ENCODE results near the gene TP53TG5. TPM values are rescaled to one million over a fixed set of nuclear protein-coding genes. Genes with fewer than 3 reads are reported as not detected.

The TP53TG5 gene
- total RNA-seq, 3 donors from 2014 or later (not counting 1 experiment from before 2014, with no cell fraction given): 0.14 TPM; not detected in 2

GRCh38 chr20:45413479-45413878 lies 35.4 kb upstream of the TP53TG5 start:
- H3K36me3 Mint-ChIP-seq: no peaks in the 10 kb centered on the region
- no peak overlapping the region for H3K27ac Mint-ChIP-seq
- no peak overlapping the region for H3K4me3 Mint-ChIP-seq
- H3K27me3 ChIP-seq (ENCODE audit: control insufficient read depth, insufficient read depth, low read length): no peaks in the 10 kb centered on the region
- peaks cover 31 to 36% of the 10 kb centered on the region in 2 donors for H3K4me1 Mint-ChIP-seq
- peaks cover 18% of the 10 kb centered on the region for H3K4me1 ChIP-seq (ENCODE audit: control insufficient read depth, insufficient read depth, low read length)
- 91% methylated on average over 3 of the region's 3 CpGs for WGBS (ENCODE audit: insufficient coverage)
- DNase-seq: no peak
- no peak for ATAC-seq
- no peak for TF ChIP-seq CTCF (IDR thresholded peaks at IDR 0.05)
- H3K27me3 Mint-ChIP-seq (ENCODE audit: low read depth in 2 of 2): no peaks in the 10 kb centered on the region
- no peaks in the 10 kb centered on the region for H3K9me3 ChIP-seq (ENCODE audit: control insufficient read depth, insufficient read depth, low read length)
- H3K36me3 ChIP-seq (ENCODE audit: control insufficient read depth, insufficient read depth, low read length): peaks cover 2% of the 10 kb centered on the region
- no peaks in the 10 kb centered on the region for H3K9me3 Mint-ChIP-seq
- intact Hi-C loops (cut with micrococcal nuclease): no loop called here
- H3K4me3 ChIP-seq (ENCODE audit: low read length): no peak overlapping the region
- H3K27ac ChIP-seq (ENCODE audit: low read length): no peak overlapping the region

- no peak overlapping the region for H3K4me3 ChIP-seq (ENCODE audit: low read length)
- Mint-ChIP-seq H3K4me1 (peaks cover 23 to 37% of the 10 kb centered on the region in 2 donors), H3K27ac (no peak overlapping the region), H3K36me3 (no peaks in the 10 kb centered on the region), H3K4me3 (no peak overlapping the region), H3K27me3 (ENCODE audit: low read depth in 2 of 2) (no peaks in the 10 kb centered on the region), H3K9me3 (no peaks in the 10 kb centered on the region)
- DNase-seq (no peak), ATAC-seq (no peak)
- H3K4me1 ChIP-seq (ENCODE audit: control insufficient read depth, insufficient read depth, low read length): peaks cover 15% of the 10 kb centered on the region
- intact Hi-C loops (cut with micrococcal nuclease): no loop called here
- no peaks in the 10 kb centered on the region for H3K9me3 ChIP-seq (ENCODE audit: control insufficient read depth, insufficient read depth, low read length)
- 96% methylated on average over 5 of the region's 5 CpGs for WGBS (ENCODE audit: insufficient coverage)
- TF ChIP-seq CTCF (IDR thresholded peaks at IDR 0.05): no peak
- peaks cover 2% of the 10 kb centered on the region for H3K36me3 ChIP-seq (ENCODE audit: control insufficient read depth, insufficient read depth, low read length)
- no peak overlapping the region for H3K27ac ChIP-seq (ENCODE audit: low read length)
- H3K27me3 ChIP-seq (ENCODE audit: control insufficient read depth, insufficient read depth, low read length): no peaks in the 10 kb centered on the region
These were observed 34.5 kb upstream of the TP53TG5 start for GRCh38 chr20:45412653-45413052.

GRCh38 chr20:45410887-45411286 lies 32.8 kb upstream of the TP53TG5 start:
- no peak for TF ChIP-seq CTCF (IDR thresholded peaks at IDR 0.05)

More at GRCh38 chr20:45410887-45411286, 32.8 kb upstream of the TP53TG5 start:
- Histone ChIP-seq H3K27me3 (ENCODE audit: control insufficient read depth, insufficient read depth, low read length) (no peaks in the 10 kb centered on the region), H3K4me3 (ENCODE audit: low read length) (no peak overlapping the region), H3K9me3 (ENCODE audit: control insufficient read depth, insufficient read depth, low read length) (no peaks in the 10 kb centered on the region), H3K4me1 (ENCODE audit: control insufficient read depth, insufficient read depth, low read length) (peaks cover 12% of the 10 kb centered on the region), H3K36me3 (ENCODE audit: control insufficient read depth, insufficient read depth, low read length) (peaks cover 2% of the 10 kb centered on the region), H3K27ac (ENCODE audit: low read length) (no peak overlapping the region)
- H3K36me3 Mint-ChIP-seq: no peaks in the 10 kb centered on the region
- no peak overlapping the region for H3K27ac Mint-ChIP-seq
- intact Hi-C loops (cut with micrococcal nuclease): no loop called here
- DNase-seq (no peak), ATAC-seq (no peak)
- H3K9me3 Mint-ChIP-seq: no peaks in the 10 kb centered on the region
- WGBS (ENCODE audit: insufficient coverage): 95% methylated on average over 8 of the region's 8 CpGs
- H3K4me1 Mint-ChIP-seq: peaks cover 15 to 29% of the 10 kb centered on the region in 2 donors
- no peak overlapping the region for H3K4me3 Mint-ChIP-seq
- H3K27me3 Mint-ChIP-seq (ENCODE audit: low read depth in 2 of 2): no peaks in the 10 kb centered on the region
